B cell (primary cell): Measurements from ENCODE around the gene ZDHHC20.

Experiments used
- EZH2 ChIP-seq: IDR thresholded peaks from 2 replicates; pipeline ENCODE4 v1.6.1; 2012; ENCODE audit warnings: borderline replicate concordance, low read depth, mild to moderate bottlenecking, moderate library complexity, low read length; ENCODE audit not compliant: insufficient read depth, poor library complexity, severe bottlenecking
- TF ChIP-seq, protein P1 (sequence below): fragments of 200-600 bp; IDR thresholded peaks from one replicate; pipeline ENCODE4 v1.8.0; 2022; ENCODE audit warnings: antibody characterized with exemption, mild to moderate bottlenecking

DNA sequence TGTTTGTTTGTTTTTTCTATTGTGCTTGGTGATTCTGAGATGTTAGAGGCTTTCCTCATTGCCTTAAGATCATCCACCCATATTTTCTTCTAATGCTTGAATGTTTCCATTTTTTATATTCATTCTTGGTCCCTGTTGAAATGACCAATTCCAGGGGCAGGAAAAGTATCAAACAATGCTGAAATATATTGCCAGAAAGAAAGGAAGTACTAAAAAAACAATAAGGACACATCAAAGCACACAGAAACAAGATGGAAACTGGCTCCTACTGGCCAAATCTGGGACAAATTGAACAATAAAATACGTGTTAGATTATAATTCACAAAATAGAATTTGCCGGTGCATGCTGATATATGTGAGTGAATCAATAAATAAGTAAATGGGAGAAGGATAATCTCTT, 23.9 kb downstream of the ZDHHC20 start:
- TF ChIP-seq, protein P1, sequence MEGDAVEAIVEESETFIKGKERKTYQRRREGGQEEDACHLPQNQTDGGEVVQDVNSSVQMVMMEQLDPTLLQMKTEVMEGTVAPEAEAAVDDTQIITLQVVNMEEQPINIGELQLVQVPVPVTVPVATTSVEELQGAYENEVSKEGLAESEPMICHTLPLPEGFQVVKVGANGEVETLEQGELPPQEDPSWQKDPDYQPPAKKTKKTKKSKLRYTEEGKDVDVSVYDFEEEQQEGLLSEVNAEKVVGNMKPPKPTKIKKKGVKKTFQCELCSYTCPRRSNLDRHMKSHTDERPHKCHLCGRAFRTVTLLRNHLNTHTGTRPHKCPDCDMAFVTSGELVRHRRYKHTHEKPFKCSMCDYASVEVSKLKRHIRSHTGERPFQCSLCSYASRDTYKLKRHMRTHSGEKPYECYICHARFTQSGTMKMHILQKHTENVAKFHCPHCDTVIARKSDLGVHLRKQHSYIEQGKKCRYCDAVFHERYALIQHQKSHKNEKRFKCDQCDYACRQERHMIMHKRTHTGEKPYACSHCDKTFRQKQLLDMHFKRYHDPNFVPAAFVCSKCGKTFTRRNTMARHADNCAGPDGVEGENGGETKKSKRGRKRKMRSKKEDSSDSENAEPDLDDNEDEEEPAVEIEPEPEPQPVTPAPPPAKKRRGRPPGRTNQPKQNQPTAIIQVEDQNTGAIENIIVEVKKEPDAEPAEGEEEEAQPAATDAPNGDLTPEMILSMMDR = no peak
- no peak for TF ChIP-seq EZH2
